BE2C (cell line): ENCODE data around the gene PLXNC1.

Experiments used
- DNase-seq: peaks from one replicate; pipeline ENCODE4 v3.0.0-alpha.2; 2020
- H3K27me3 ChIP-seq: fragments of 250-450 bp; sonication (Bioruptor Pico); 2 replicates; pipeline ENCODE4 v1.5.1; 2020; ENCODE audit warnings: mild to moderate bottlenecking
- H3K36me3 ChIP-seq: fragments of 250-450 bp; sonication (Bioruptor Pico); 2 replicates; pipeline ENCODE4 v1.5.1; 2020; ENCODE audit warnings: mild to moderate bottlenecking
- H3K4me1 ChIP-seq: fragments of 250-450 bp; sonication (Bioruptor Pico); 2 replicates; pipeline ENCODE4 v1.5.1; 2020
- H3K4me3 ChIP-seq: 2 replicates; pipeline ENCODE4 v1.5.1; 2011; ENCODE audit warnings: low read depth, low read length
- H3K9me3 ChIP-seq: fragments of 250-450 bp; sonication (Bioruptor Pico); 2 replicates; pipeline ENCODE4 v1.5.1; 2020
- CTCF ChIP-seq: IDR thresholded peaks from 2 replicates; pipeline ENCODE4 v1.5.1; 2012; ENCODE audit warnings: mild to moderate bottlenecking, low read depth, low read length

Gene PLXNC1

GRCh38 chr12:94101738-94102660 is 46.4 kb upstream of the PLXNC1 start:
- Histone ChIP-seq H3K27me3 (peaks cover 9% of the 10 kb centered on the region), H3K36me3 (no peaks in the 10 kb centered on the region), H3K4me3 (peak overlapping the region; percentile 67), H3K9me3 (no peaks in the 10 kb centered on the region), H3K4me1 (peaks cover 7% of the 10 kb centered on the region; the same call in 1 of the 2 replicates)
- TF ChIP-seq CTCF: peak; percentile 79
- peak; percentile 77 for DNase-seq

GRCh38 chr12:94103986-94104385 is 44.4 kb upstream of the PLXNC1 start:
- TF ChIP-seq CTCF: no peak
- peaks cover 7% of the 10 kb centered on the region; the same call in 1 of the 2 replicates for H3K4me1 ChIP-seq

GRCh38 chr12:94107910-94108309 is 40.5 kb upstream of the PLXNC1 start:
- TF ChIP-seq CTCF: no peak
- DNase-seq: no peak
- H3K4me3 ChIP-seq: no peak overlapping the region
- H3K9me3 ChIP-seq: no peaks in the 10 kb centered on the region
- H3K36me3 ChIP-seq: no peaks in the 10 kb centered on the region
- no peaks in the 10 kb centered on the region for H3K4me1 ChIP-seq
- H3K27me3 ChIP-seq: peaks cover 4% of the 10 kb centered on the region; the same call in 1 of the 2 replicates

More at GRCh38 chr12:94103986-94104385, 44.4 kb upstream of the PLXNC1 start:
- no peak for DNase-seq
- peaks cover 9% of the 10 kb centered on the region for H3K27me3 ChIP-seq
- H3K36me3 ChIP-seq: no peaks in the 10 kb centered on the region
- no peak overlapping the region for H3K4me3 ChIP-seq
- H3K9me3 ChIP-seq: no peaks in the 10 kb centered on the region

- peak; percentile 16 for DNase-seq
These were observed 39.2 kb upstream of the PLXNC1 start for GRCh38 chr12:94109160-94109559.

GRCh38 chr12:94110258-94110657 is 38.1 kb upstream of the PLXNC1 start:
- Histone ChIP-seq H3K4me3 (no peak overlapping the region), H3K9me3 (no peaks in the 10 kb centered on the region), H3K36me3 (no peaks in the 10 kb centered on the region), H3K4me1 (no peaks in the 10 kb centered on the region), H3K27me3 (peaks cover 4% of the 10 kb centered on the region; the same call in 1 of the 2 replicates)
- no peak for TF ChIP-seq CTCF
- DNase-seq: no peak

More at GRCh38 chr12:94109160-94109559, 39.2 kb upstream of the PLXNC1 start:
- no peaks in the 10 kb centered on the region for H3K4me1 ChIP-seq
- no peaks in the 10 kb centered on the region for H3K36me3 ChIP-seq
- TF ChIP-seq CTCF: no peak
- no peaks in the 10 kb centered on the region for H3K9me3 ChIP-seq
- H3K4me3 ChIP-seq: no peak overlapping the region
- peaks cover 4% of the 10 kb centered on the region; the same call in 1 of the 2 replicates for H3K27me3 ChIP-seq

- Histone ChIP-seq H3K9me3 (no peaks in the 10 kb centered on the region), H3K36me3 (no peaks in the 10 kb centered on the region), H3K4me3 (no peak overlapping the region), H3K4me1 (no peaks in the 10 kb centered on the region), H3K27me3 (peaks cover 4% of the 10 kb centered on the region; the same call in 1 of the 2 replicates)
- no peak for DNase-seq
- no peak for TF ChIP-seq CTCF
These were observed 37.1 kb upstream of the PLXNC1 start for GRCh38 chr12:94111302-94111701.
